ENCODE results near the gene POU6F2. TPM values are rescaled to one million over a fixed set of nuclear protein-coding genes. Genes with fewer than 3 reads are reported as not detected.
A peak's percentile ranks its signal among the peaks of the same experiment; 100 is the strongest.

Gene POU6F2
- total and polyA plus RNA-seq, 2 donors from 2014 or later = 0.47 TPM; not detected in 1

DNA sequence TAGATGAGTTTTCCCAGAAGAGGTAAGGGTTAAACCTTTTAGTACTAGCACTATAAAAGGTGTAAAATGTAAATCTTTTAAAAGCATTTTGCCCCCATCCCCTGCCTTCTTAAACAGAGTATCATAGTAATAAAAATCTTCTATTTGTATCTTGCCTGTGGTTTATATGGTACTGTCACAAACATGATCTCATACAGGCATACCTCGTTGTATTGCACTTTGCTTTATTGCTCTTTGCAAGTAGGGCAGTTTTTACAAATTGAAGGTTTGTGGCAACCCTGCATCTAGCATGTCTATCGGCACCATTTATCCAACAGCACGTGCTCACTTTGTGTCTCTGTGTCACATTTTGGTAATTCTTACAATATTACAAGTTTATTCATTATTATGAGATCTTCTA lies 389.7 kb downstream of the POU6F2 start:
- intact Hi-C loops (cut with DNase I) = no loop called here
- TF ChIP-seq, protein P1, sequence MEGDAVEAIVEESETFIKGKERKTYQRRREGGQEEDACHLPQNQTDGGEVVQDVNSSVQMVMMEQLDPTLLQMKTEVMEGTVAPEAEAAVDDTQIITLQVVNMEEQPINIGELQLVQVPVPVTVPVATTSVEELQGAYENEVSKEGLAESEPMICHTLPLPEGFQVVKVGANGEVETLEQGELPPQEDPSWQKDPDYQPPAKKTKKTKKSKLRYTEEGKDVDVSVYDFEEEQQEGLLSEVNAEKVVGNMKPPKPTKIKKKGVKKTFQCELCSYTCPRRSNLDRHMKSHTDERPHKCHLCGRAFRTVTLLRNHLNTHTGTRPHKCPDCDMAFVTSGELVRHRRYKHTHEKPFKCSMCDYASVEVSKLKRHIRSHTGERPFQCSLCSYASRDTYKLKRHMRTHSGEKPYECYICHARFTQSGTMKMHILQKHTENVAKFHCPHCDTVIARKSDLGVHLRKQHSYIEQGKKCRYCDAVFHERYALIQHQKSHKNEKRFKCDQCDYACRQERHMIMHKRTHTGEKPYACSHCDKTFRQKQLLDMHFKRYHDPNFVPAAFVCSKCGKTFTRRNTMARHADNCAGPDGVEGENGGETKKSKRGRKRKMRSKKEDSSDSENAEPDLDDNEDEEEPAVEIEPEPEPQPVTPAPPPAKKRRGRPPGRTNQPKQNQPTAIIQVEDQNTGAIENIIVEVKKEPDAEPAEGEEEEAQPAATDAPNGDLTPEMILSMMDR (IDR thresholded peaks at IDR 0.05; ENCODE audit: borderline replicate concordance, extremely low read depth, insufficient read depth) = no peak

GRCh38 chr7:39367943-39368342 lies 390.2 kb downstream of the POU6F2 start:
- Histone ChIP-seq H3K4me3 (ENCODE audit: low read length in 3 of 3) (no peak overlapping the region), H3K27ac (ENCODE audit: low read depth in 2 of 2, low read length in 2 of 2) (no peak overlapping the region), H3K9ac (ENCODE audit: low read length in 3 of 3) (no peak overlapping the region), H3K4me1 (ENCODE audit: control insufficient read depth in 2 of 3, insufficient read depth in 2 of 3, low read depth in 1 of 3, low read length in 3 of 3) (no peaks in the 10 kb centered on the region), H3K9me3 (ENCODE audit: control insufficient read depth in 2 of 3, insufficient read depth in 1 of 3, low read length in 3 of 3) (no peaks in the 10 kb centered on the region), H3K36me3 (ENCODE audit: control insufficient read depth in 2 of 3, insufficient read depth in 3 of 3, low read length in 3 of 3) (no peaks in the 10 kb centered on the region), H3K27me3 (ENCODE audit: control insufficient read depth, insufficient read depth, low read length) (no peaks in the 10 kb centered on the region)
- intact Hi-C loops (cut with DNase I) = no loop called here
- DNase-seq (no peak), FAIRE-seq (no peak)
- TF ChIP-seq, protein P1 (IDR thresholded peaks at IDR 0.05; ENCODE audit: borderline replicate concordance, extremely low read depth, insufficient read depth) = no peak

More for the DNA sequence above, 389.7 kb downstream of the POU6F2 start:
- Histone ChIP-seq H3K4me3 (ENCODE audit: low read length in 3 of 3) (no peak overlapping the region), H3K9ac (ENCODE audit: low read length in 3 of 3) (no peak overlapping the region), H3K4me1 (ENCODE audit: control insufficient read depth in 2 of 3, insufficient read depth in 2 of 3, low read depth in 1 of 3, low read length in 3 of 3) (no peaks in the 10 kb centered on the region), H3K36me3 (ENCODE audit: control insufficient read depth in 2 of 3, insufficient read depth in 3 of 3, low read length in 3 of 3) (no peaks in the 10 kb centered on the region), H3K9me3 (ENCODE audit: control insufficient read depth in 2 of 3, insufficient read depth in 1 of 3, low read length in 3 of 3) (no peaks in the 10 kb centered on the region), H3K27ac (ENCODE audit: low read depth in 2 of 2, low read length in 2 of 2) (no peak overlapping the region), H3K27me3 (ENCODE audit: control insufficient read depth, insufficient read depth, low read length) (no peaks in the 10 kb centered on the region)
- DNase-seq (no peak), FAIRE-seq (no peak)

DNA sequence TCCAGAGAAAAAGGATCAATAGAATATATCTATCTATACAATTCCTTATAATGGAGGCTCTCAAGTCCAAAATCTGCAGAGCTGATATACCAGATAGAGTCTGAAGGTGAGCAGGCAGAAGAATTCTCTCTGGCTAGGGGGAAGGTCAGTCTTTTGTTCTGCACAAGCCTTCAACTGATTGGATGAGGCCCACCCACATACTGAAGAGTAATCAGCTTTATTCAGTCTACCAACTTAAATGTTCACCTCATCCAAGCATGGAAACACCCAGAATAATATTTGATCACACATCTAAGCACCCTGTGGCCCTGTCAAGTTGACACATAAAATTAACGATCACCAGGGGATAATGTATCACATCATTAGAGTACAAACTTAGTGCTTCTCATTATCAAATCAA lies 394.7 kb downstream of the POU6F2 start:
- no peak overlapping the region for H3K9ac ChIP-seq (ENCODE audit: low read length in 3 of 3)
- H3K9me3 ChIP-seq (ENCODE audit: control insufficient read depth in 2 of 3, insufficient read depth in 1 of 3, low read length in 3 of 3) = no peaks in the 10 kb centered on the region
- H3K4me3 ChIP-seq (ENCODE audit: low read length in 3 of 3) = no peak overlapping the region
- intact Hi-C loops (cut with DNase I) = no loop called here
- H3K36me3 ChIP-seq (ENCODE audit: control insufficient read depth in 2 of 3, insufficient read depth in 3 of 3, low read length in 3 of 3) = no peaks in the 10 kb centered on the region
- FAIRE-seq = no peak
- no peak overlapping the region for H3K27ac ChIP-seq (ENCODE audit: low read depth in 2 of 2, low read length in 2 of 2)
- no peaks in the 10 kb centered on the region for H3K4me1 ChIP-seq (ENCODE audit: control insufficient read depth in 2 of 3, insufficient read depth in 2 of 3, low read depth in 1 of 3, low read length in 3 of 3)
- no peaks in the 10 kb centered on the region for H3K27me3 ChIP-seq (ENCODE audit: control insufficient read depth, insufficient read depth, low read length)
- TF ChIP-seq, protein P1 (IDR thresholded peaks at IDR 0.05; ENCODE audit: borderline replicate concordance, extremely low read depth, insufficient read depth) = no peak
- DNase-seq = no peak

GRCh38 chr7:39374436-39375040 lies 396.8 kb downstream of the POU6F2 start:
- Histone ChIP-seq H3K4me1 (ENCODE audit: control insufficient read depth in 2 of 3, insufficient read depth in 2 of 3, low read depth in 1 of 3, low read length in 3 of 3) (no peaks in the 10 kb centered on the region), H3K4me3 (ENCODE audit: low read length in 3 of 3) (no peak overlapping the region), H3K27ac (ENCODE audit: low read depth in 2 of 2, low read length in 2 of 2) (no peak overlapping the region), H3K9ac (ENCODE audit: low read length in 3 of 3) (no peak overlapping the region), H3K9me3 (ENCODE audit: control insufficient read depth in 2 of 3, insufficient read depth in 1 of 3, low read length in 3 of 3) (no peaks in the 10 kb centered on the region), H3K36me3 (ENCODE audit: control insufficient read depth in 2 of 3, insufficient read depth in 3 of 3, low read length in 3 of 3) (no peaks in the 10 kb centered on the region), H3K27me3 (ENCODE audit: control insufficient read depth, insufficient read depth, low read length) (no peaks in the 10 kb centered on the region)
- FAIRE-seq = no peak
- TF ChIP-seq, protein P1 (IDR thresholded peaks at IDR 0.05; ENCODE audit: borderline replicate concordance, extremely low read depth, insufficient read depth) = no peak
- DNase-seq = peak in 2 of 5 donors; percentile 20 to 25
- intact Hi-C loops (cut with DNase I) = no loop called here

Measured in kidney (tissue), 14 donors.